ACC112 (cell line): ENCODE data around the gene ERBB4.
A peak's percentile ranks its signal among the peaks of the same experiment; 100 is the strongest.

Experiments used
- H2AFZ ChIP-seq: fragments of 200-600 bp; sonication (generic); one replicate; pipeline ENCODE4 v1.6.0; 2017; ENCODE audit warnings: antibody characterized with exemption, low read length; ENCODE audit not compliant: unreplicated experiment
- H3K27ac ChIP-seq: fragments of 200-600 bp; sonication (generic); 2 replicates; pipeline ENCODE4 v1.5.1; 2014; ENCODE audit warnings: low read depth, mild to moderate bottlenecking, antibody characterized with exemption, low read length, moderate library complexity
- H3K27me3 ChIP-seq: fragments of 200-600 bp; sonication (generic); 2 replicates; pipeline ENCODE4 v1.6.1; 2014; ENCODE audit warnings: mild to moderate bottlenecking, antibody characterized with exemption, low read length, moderate library complexity, mixed read lengths; ENCODE audit not compliant: insufficient read depth
- H3K36me3 ChIP-seq: fragments of 200-600 bp; sonication (generic); 2 replicates; pipeline ENCODE4 v1.6.1; 2016; ENCODE audit warnings: mild to moderate bottlenecking, antibody characterized with exemption, low read length, moderate library complexity, mixed read lengths; ENCODE audit not compliant: insufficient read depth
- H3K4me1 ChIP-seq: fragments of 200-600 bp; sonication (generic); one replicate; pipeline ENCODE4 v1.6.1; 2016; ENCODE audit warnings: low read length, mixed read lengths; ENCODE audit not compliant: insufficient read depth, unreplicated experiment, control insufficient read depth
- H3K4me3 ChIP-seq: fragments of 200-600 bp; sonication (generic); 2 replicates; pipeline ENCODE4 v1.5.1; 2014; ENCODE audit warnings: mild to moderate bottlenecking, low read depth, low read length
- H3K79me2 ChIP-seq: fragments of 200-600 bp; sonication (generic); one replicate; pipeline ENCODE4 v1.6.0; 2016; ENCODE audit warnings: low read length; ENCODE audit not compliant: control insufficient read depth, unreplicated experiment, insufficient read depth

Gene ERBB4

GRCh38 chr2:212528106-212528856, 10.3 kb downstream of the ERBB4 start:
- Histone ChIP-seq H3K27ac (no peak overlapping the region), H3K4me3 (no peak overlapping the region), H3K4me1 (no peaks in the 10 kb centered on the region), H3K27me3 (no peaks in the 10 kb centered on the region), H3K79me2 (no peaks in the 10 kb centered on the region), H2AFZ (peak overlapping the region; percentile 71), H3K36me3 (no peaks in the 10 kb centered on the region)

- no peak overlapping the region for H2AFZ ChIP-seq
- H3K4me3 ChIP-seq = no peak overlapping the region
- no peaks in the 10 kb centered on the region for H3K79me2 ChIP-seq
- no peaks in the 10 kb centered on the region for H3K27me3 ChIP-seq
- H3K4me1 ChIP-seq = no peaks in the 10 kb centered on the region
- H3K36me3 ChIP-seq = no peaks in the 10 kb centered on the region
- H3K27ac ChIP-seq = no peak overlapping the region
These were observed 12.5 kb downstream of the ERBB4 start for GRCh38 chr2:212526059-212526458.

- H3K4me1 ChIP-seq = no peaks in the 10 kb centered on the region
- no peak overlapping the region for H2AFZ ChIP-seq
- H3K4me3 ChIP-seq = no peak overlapping the region
- no peaks in the 10 kb centered on the region for H3K79me2 ChIP-seq
- no peaks in the 10 kb centered on the region for H3K27me3 ChIP-seq
- no peak overlapping the region for H3K27ac ChIP-seq
- no peaks in the 10 kb centered on the region for H3K36me3 ChIP-seq
These were observed 14.8 kb downstream of the ERBB4 start for GRCh38 chr2:212523756-212524155.

GRCh38 chr2:212520340-212520739, 18.3 kb downstream of the ERBB4 start:
- H3K4me3 ChIP-seq = no peak overlapping the region
- no peaks in the 10 kb centered on the region for H3K27me3 ChIP-seq
- no peak overlapping the region for H3K27ac ChIP-seq
- H3K79me2 ChIP-seq = no peaks in the 10 kb centered on the region
- H3K36me3 ChIP-seq = no peaks in the 10 kb centered on the region
- H2AFZ ChIP-seq = no peak overlapping the region
- H3K4me1 ChIP-seq = no peaks in the 10 kb centered on the region

- Histone ChIP-seq H3K27ac (no peak overlapping the region), H3K4me1 (no peaks in the 10 kb centered on the region), H3K4me3 (no peak overlapping the region), H3K36me3 (no peaks in the 10 kb centered on the region), H3K79me2 (no peaks in the 10 kb centered on the region), H2AFZ (no peak overlapping the region), H3K27me3 (no peaks in the 10 kb centered on the region)
These were observed 20.9 kb downstream of the ERBB4 start for GRCh38 chr2:212517693-212518092.

- no peak overlapping the region for H2AFZ ChIP-seq
- H3K79me2 ChIP-seq = no peaks in the 10 kb centered on the region
- H3K36me3 ChIP-seq = no peaks in the 10 kb centered on the region
- H3K4me1 ChIP-seq = no peaks in the 10 kb centered on the region
- no peak overlapping the region for H3K27ac ChIP-seq
- no peak overlapping the region for H3K4me3 ChIP-seq
- H3K27me3 ChIP-seq = no peaks in the 10 kb centered on the region
These were observed 33.0 kb downstream of the ERBB4 start for GRCh38 chr2:212505586-212505985.

GRCh38 chr2:212495046-212495445, 43.6 kb downstream of the ERBB4 start:
- H2AFZ ChIP-seq = no peak overlapping the region
- no peaks in the 10 kb centered on the region for H3K36me3 ChIP-seq
- H3K27me3 ChIP-seq = no peaks in the 10 kb centered on the region
- H3K4me1 ChIP-seq = no peaks in the 10 kb centered on the region
- H3K4me3 ChIP-seq = no peak overlapping the region
- H3K27ac ChIP-seq = no peak overlapping the region
- no peaks in the 10 kb centered on the region for H3K79me2 ChIP-seq

- no peak overlapping the region for H3K27ac ChIP-seq
- no peak overlapping the region for H3K4me3 ChIP-seq
These were observed 44.1 kb downstream of the ERBB4 start for GRCh38 chr2:212494418-212495020.

GRCh38 chr2:212489719-212490346, 48.8 kb downstream of the ERBB4 start:
- Histone ChIP-seq H3K36me3 (no peaks in the 10 kb centered on the region), H3K4me3 (no peak overlapping the region), H3K27me3 (no peaks in the 10 kb centered on the region), H3K79me2 (no peaks in the 10 kb centered on the region), H3K27ac (no peak overlapping the region), H2AFZ (no peak overlapping the region), H3K4me1 (no peaks in the 10 kb centered on the region)

More at GRCh38 chr2:212494418-212495020, 44.1 kb downstream of the ERBB4 start:
- Histone ChIP-seq H2AFZ (no peak overlapping the region), H3K36me3 (no peaks in the 10 kb centered on the region), H3K79me2 (no peaks in the 10 kb centered on the region), H3K27me3 (no peaks in the 10 kb centered on the region), H3K4me1 (no peaks in the 10 kb centered on the region)

- no peak overlapping the region for H3K27ac ChIP-seq
These were observed 50.0 kb downstream of the ERBB4 start for GRCh38 chr2:212488611-212489010.

More at GRCh38 chr2:212488611-212489010, 50.0 kb downstream of the ERBB4 start:
- Histone ChIP-seq H3K27me3 (no peaks in the 10 kb centered on the region), H3K4me3 (no peak overlapping the region), H3K36me3 (no peaks in the 10 kb centered on the region), H3K4me1 (no peaks in the 10 kb centered on the region), H2AFZ (no peak overlapping the region), H3K79me2 (no peaks in the 10 kb centered on the region)
